T47D (cell line): ENCODE data around the gene STX3.
"Not testable (repeated sequence)": the region's sequence is repeated elsewhere in the genome, so short reads cannot be mapped to it uniquely, and the experiment has no call there.

Experiments used
- DNase-seq, 2 experiments: peaks; one replicate each; pipeline versions ENCODE4 v3.0.0 to v3.0.0-alpha.2; 2011 to 2012; ENCODE audit warnings: low read depth in 1 of 2, low spot score in 1 of 2
- JUND ChIP-seq: IDR thresholded peaks from 2 replicates; pipeline ENCODE4 v1.6.1; 2012; ENCODE audit warnings: low read depth
- in situ Hi-C: cut with HindIII; loops from 2 replicates; pipeline ENCODE4 v1.10.0; 2016; ENCODE audit warnings: low sequenced_read_pairs, low pct_unique_long_range_greater_than_20kb

Gene STX3

GRCh38 chr11:59841514-59841913 is 86.3 kb downstream of the STX3 start:
- TF ChIP-seq JUND: no peak

GRCh38 chr11:59842316-59842715 is 87.1 kb downstream of the STX3 start:
- in situ Hi-C loops: no loop called here
- TF ChIP-seq JUND: no peak
- DNase-seq: no peak

More at GRCh38 chr11:59841514-59841913, 86.3 kb downstream of the STX3 start:
- in situ Hi-C loops: no loop called here
- no peak for DNase-seq

- no peak for DNase-seq
- no peak for TF ChIP-seq JUND
- in situ Hi-C loops: no loop called here
Measured at GRCh38 chr11:59845399-59845798, 90.2 kb downstream of the STX3 start, which contains the start of gene CBLIF. TSS of gene CBLIF (minus strand) at chr11:59845499. CDS start at chr11:59845453, 46 bp downstream.

GRCh38 chr11:59846556-59846955 is 91.4 kb downstream of the STX3 start:
- no peak for DNase-seq
- no peak for TF ChIP-seq JUND

GRCh38 chr11:59847626-59848025 is 92.5 kb downstream of the STX3 start:
- no peak for TF ChIP-seq JUND
- in situ Hi-C loops: no loop called here
- no peak for DNase-seq

More at GRCh38 chr11:59846556-59846955, 91.4 kb downstream of the STX3 start:
- in situ Hi-C loops: no loop called here

GRCh38 chr11:59848439-59848838 is 93.3 kb downstream of the STX3 start:
- in situ Hi-C loops, DNase-seq: not testable (repeated sequence)

- TF ChIP-seq JUND: no peak
- in situ Hi-C loops: no loop called here
- DNase-seq: no peak
Measured at GRCh38 chr11:59849129-59849528, 94.0 kb downstream of the STX3 start.

- in situ Hi-C loops, DNase-seq: not testable (repeated sequence)
Measured at GRCh38 chr11:59849551-59849950, 94.4 kb downstream of the STX3 start.

GRCh38 chr11:59851416-59851815 is 96.2 kb downstream of the STX3 start:
- DNase-seq, in situ Hi-C loops: not testable (repeated sequence)

- DNase-seq: no peak
- in situ Hi-C loops: no loop called here
Measured at GRCh38 chr11:59854871-59855270, 99.7 kb downstream of the STX3 start.

More at GRCh38 chr11:59854871-59855270, 99.7 kb downstream of the STX3 start:
- TF ChIP-seq JUND: no peak
